HG02973 (cell line): ENCODE data around the gene GJC2.

ENCODE experiments used
- ATAC-seq: cut with Tn5 transposase; IDR thresholded peaks from one replicate; pipeline ENCODE4 v1.9.1; 2021; ENCODE audit warnings: moderate library complexity; ENCODE audit not compliant: unreplicated experiment

GJC2 gene

GRCh38 chr1:228144193-228144992 lies 5.3 kb upstream of the GJC2 start:
- ATAC-seq: no peak

DNA sequence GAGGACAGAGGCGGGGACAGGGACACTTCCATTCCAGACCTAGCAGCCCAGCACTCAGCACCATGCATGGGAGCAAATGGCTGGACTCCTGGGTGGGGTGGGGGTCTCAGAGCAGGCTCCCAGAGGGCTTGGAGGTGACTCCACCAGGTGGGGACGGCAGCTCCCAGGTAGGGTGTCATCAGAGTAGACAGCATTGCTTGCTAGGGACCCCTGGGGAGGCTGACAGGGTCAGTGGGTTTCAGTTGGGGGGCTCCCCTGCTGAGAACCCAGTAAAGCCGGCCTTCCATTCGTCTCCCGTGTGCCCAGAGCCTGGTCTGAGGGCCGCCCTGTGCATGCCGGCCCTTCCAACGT lies 4.8 kb upstream of the GJC2 start:
- no peak for ATAC-seq

DNA sequence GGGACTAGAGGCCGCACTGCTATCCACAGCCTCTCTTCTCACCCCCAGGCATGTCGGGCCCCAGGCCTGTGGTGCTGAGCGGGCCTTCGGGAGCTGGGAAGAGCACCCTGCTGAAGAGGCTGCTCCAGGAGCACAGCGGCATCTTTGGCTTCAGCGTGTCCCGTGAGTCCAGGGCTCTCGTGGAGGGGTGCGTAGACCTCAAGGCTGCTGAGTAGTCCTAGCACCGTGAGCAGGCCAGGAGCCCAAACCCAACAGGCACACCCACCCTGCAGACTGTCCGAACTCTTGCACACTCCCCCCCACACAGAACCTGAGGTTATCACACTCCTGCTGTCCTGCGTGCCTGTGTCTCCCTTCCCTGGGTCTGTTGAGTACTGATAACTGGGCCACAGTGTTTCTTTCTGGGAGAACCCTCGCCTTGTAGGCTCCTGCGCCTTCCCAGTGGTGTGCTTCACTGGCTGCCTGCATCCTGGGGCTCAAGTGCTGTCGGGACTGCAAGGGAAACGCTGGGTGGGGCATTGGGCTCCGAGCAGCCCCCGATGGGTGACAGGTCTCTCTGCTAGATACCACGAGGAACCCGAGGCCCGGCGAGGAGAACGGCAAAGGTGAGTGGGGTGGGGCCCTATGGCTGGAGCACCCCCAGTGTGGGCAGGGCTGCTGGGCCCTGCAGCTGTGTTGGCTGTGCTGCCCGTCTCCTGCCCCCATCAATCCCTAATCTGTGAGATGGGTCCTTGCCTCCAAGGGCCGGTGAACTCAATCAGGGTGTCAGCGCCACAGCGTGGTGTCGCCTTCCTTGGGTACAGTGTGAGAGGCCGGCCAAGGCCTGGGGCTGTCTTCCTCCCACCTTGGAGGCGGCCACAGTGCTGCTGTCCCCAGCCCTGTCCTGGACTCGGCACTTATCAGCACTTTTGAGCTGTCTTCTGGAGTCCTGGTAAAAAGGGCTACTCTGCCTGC lies 4.0 kb upstream of the GJC2 start:
- ATAC-seq: no peak

GRCh38 chr1:228146417-228147150 lies 3.1 kb upstream of the GJC2 start:
- ATAC-seq: no peak

GRCh38 chr1:228147151-228147693 lies 2.5 kb upstream of the GJC2 start:
- ATAC-seq: no peak

- no peak for ATAC-seq
These were observed 2.0 kb upstream of the GJC2 start for GRCh38 chr1:228147768-228148167.

- ATAC-seq: no peak
These were observed 1.4 kb upstream of the GJC2 start for GRCh38 chr1:228148196-228148861.

- no peak for ATAC-seq
These were observed 760 bp upstream of the GJC2 start for GRCh38 chr1:228148935-228149405.

DNA sequence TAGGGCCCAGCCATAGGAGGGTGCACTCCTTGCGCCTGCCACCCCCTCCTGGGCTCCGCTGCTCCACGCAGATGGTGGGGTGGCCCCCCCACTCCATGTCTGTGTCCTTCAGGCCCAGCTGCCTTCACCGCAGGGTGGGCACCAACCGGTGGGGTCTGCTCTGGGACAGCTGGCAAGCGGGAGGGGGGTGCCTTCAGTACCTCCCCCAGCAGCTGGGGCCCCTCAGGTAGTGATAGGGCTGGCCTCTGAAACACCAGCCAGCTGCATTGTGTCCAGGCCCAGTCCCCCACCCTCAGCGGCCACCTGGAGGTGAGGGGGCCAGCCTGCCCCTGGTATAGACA lies 360 bp downstream of the GJC2 start:
- ATAC-seq: no peak

DNA sequence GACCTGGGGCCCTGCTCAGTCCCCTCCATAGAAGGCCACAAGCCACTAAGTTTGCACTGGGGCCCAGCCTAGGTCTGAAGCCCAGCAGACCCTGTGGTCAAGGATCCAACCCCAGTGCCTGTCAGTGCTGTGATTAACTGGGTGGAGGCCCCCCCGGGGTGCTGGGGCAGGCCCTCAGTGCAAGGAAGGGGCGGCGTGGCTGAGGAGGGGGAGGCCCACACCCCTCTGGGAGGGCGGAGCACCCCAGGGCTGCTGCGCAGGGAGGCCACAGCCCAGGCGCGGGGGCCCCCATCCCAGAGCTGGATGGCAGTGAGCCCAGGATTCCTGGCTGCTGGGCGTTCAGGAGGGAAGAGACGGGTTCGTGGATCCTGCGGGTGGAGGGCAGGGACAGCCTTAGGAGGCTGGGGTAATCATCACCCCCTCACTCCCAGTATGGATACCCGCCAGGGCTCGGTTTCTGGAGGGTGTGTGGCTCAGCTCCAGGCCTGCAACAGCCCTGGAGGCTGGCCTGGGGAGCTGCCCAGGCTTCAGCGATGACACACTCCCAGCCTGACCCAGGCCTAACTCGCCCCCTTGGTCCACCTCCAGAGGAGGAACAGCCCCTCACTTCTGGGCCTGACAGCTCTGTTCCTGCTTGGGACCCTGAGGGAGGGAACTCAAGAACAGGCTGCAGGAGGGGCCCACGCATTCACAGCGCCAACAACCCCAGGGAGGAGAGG lies 890 bp downstream of the GJC2 start:
- ATAC-seq: no peak

DNA sequence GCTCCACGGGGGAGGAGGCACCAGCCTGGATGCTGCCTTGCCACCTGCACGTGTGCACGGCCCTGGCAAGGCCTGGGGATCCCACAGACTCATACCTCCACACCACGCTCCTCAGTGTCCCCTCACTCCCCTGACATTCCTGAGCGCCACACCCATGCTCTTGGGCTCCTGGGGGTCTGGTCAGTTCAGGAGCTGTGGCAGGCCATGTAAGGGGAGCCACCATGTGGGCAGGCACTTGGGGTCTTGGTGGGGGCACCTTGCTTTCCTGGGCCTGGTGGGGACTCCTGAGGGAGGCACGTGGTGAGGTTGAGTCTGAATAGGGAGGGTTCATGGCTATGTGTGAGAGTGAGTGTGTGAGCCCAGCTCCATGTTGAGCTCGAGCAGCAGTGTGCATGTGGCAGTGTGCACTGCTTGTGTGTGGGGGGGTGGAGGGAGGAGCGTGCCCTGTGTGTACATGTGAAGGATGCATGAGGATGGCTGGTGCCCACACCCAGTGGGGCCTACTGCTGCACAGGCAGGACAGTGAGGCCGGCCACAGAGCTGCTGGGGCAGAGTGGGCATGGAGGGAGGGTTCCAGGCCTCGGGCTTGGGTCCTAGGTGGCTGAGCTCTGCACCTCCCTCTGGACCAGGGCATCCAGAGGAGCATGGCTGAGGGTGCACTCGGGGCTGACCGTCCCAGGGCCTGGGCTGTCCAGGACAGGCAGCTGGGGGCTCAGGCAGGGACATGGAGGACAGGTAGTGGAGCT lies 1.6 kb downstream of the GJC2 start:
- no peak for ATAC-seq

- no peak for ATAC-seq
These were observed 2.6 kb downstream of the GJC2 start for GRCh38 chr1:228152097-228152917.

GRCh38 chr1:228152918-228153258 lies 3.2 kb downstream of the GJC2 start:
- no peak for ATAC-seq

GRCh38 chr1:228154021-228154669 lies 4.4 kb downstream of the GJC2 start:
- no peak for ATAC-seq

DNA sequence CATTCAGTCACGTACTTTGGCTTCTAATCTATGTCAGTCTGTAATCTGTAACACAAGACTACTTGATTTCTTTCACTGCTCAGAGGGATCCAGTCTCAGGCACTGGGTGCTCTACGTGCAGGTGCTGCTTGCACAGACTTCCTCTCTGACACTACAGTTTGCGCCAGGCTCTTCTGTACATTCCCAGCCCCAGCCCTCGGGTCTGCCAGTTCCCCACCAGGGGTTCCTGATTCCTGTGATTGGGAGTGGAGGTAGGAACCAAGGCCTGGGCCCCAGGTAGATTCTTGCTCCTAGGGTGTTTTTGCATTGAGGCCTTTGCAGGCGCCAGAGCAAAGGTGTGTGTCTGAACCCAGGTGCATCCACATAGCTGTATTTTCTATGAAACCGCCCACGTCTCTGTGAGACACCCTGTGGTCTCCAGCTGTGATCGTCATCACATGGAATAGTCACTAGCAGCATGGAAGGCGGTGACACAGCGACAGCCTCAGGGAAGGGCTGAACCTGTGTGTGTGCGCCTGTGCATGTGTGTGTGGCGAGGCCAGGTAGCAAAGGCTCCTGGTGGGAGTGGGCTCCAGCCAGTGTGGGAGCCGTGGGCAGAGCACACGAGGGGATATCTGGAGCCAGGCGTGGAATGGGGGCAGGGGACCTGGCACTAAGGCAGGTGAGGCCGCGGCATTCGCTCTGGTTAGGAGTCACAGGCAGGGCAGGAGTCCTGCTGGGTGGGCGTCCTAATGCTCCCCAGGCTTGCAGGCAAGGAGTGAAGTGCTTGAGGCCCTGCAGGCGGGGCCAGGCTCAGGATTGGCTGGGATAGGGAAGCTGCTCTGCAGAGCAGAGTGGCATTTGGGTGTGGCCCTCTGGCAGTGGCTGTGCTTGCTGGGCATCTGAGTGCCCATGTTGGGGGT lies 5.2 kb downstream of the GJC2 start:
- ATAC-seq: no peak

GRCh38 chr1:228155596-228156514 lies 6.1 kb downstream of the GJC2 start:
- no peak for ATAC-seq
